Tibial artery (tissue), 4 donors: ENCODE measurements around the gene CDKN1A.
A peak's percentile ranks its signal among the peaks of the same experiment; 100 is the strongest.

Experiments used
- DNase-seq, 2 donors: peaks; one replicate each; pipeline ENCODE4 v3.0.0-alpha.2; 2019
- H3K27ac ChIP-seq, 2 donors: fragments of 200-600 bp; sonication (generic) in 1 of 2; 1 replicate in 1 of 2; 2 replicates in 1 of 2; pipeline ENCODE4 v1.5.1; 2018 to 2019; ENCODE audit warnings: mild to moderate bottlenecking in 1 of 2
- H3K27me3 ChIP-seq, 2 donors: fragments of 200-600 bp; sonication (generic) in 1 of 2; one replicate each; pipeline versions ENCODE4 v1.5.1 to v1.6.0; 2016 to 2019
- H3K36me3 ChIP-seq, 3 donors: fragments of 200-600 bp; sonication (generic) in 2 of 3; one replicate each; pipeline ENCODE4 v1.5.1; 2016 to 2019; ENCODE audit warnings: mild to moderate bottlenecking in 2 of 3
- H3K4me1 ChIP-seq, 4 donors: fragments of 200-600 bp; sonication (generic) in 2 of 4; 1 replicate in 3 of 4; 2 replicates in 1 of 4; pipeline ENCODE4 v1.5.1; 2016 to 2019
- H3K4me3 ChIP-seq, 2 donors: fragments of 200-600 bp; sonication (generic) in 1 of 2; 1 replicate in 1 of 2; 2 replicates in 1 of 2; pipeline ENCODE4 v1.5.1; 2018 to 2019; ENCODE audit warnings: mild to moderate bottlenecking in 2 of 2
- H3K9me3 ChIP-seq, 3 donors: fragments of 200-600 bp; sonication (generic) in 1 of 3; one replicate each; pipeline ENCODE4 v1.5.1; 2016 to 2019
- intact Hi-C: fragments of 100-400 bp; cut with DNase I; formaldehyde crosslinking; loops from one replicate; pipeline ENCODE4 v1.15.0; 2023; ENCODE audit warnings: low total_unique reads
- TF ChIP-seq, protein P1 (sequence below), 2 experiments: fragments of 200-600 bp in 1 of 2; fragments of 450-650 bp in 1 of 2; IDR thresholded peaks; one replicate each; pipeline ENCODE4 v1.5.1; 2017 to 2019; ENCODE audit warnings: antibody characterized with exemption in 2 of 2, mild to moderate bottlenecking in 1 of 2, moderate library complexity in 1 of 2

Gene CDKN1A

DNA sequence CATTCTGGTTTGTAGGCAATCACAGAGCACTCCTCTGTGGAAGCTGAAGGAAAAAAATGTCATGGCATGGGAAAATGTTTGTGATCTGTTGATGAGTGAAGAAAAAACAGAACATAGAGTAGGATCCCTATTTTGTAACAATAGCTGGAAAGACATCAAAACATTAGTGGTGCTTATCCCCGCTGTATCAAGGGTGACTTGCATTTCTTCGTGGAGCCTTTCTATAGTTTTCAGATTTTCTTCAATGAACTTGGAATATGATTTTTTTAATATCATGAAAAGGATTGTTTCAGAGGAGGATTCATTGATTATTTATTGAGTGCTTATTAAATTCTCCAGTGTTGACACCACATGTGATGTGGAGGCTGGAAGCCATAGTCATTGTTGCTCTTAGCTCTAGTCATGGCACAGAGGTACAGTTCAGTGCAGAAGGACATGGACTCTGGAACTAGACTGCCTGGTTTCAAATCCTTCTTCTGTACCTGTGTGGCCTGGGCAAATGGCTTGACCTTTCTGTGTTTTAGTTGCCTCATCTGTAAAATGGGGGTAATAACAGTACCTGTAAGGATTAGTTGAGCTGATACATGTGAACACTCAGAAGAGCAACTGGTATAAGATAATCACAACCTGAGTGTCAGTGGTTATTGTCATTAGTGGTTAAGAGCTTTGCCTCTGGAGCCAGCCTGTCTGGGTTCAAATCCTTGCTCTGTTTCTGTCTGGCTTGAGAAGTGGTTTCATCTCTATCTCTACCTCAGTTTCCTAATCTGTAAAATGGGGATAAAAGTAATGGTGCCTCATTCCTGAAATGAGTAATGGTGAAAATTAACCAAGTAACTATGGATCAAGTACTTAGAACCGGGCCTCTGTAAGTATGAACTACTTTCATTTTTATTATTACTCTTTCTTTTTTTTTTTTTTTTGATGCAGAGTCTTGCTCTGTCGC, 14.7 kb upstream of the CDKN1A start:
- TF ChIP-seq, protein P1, sequence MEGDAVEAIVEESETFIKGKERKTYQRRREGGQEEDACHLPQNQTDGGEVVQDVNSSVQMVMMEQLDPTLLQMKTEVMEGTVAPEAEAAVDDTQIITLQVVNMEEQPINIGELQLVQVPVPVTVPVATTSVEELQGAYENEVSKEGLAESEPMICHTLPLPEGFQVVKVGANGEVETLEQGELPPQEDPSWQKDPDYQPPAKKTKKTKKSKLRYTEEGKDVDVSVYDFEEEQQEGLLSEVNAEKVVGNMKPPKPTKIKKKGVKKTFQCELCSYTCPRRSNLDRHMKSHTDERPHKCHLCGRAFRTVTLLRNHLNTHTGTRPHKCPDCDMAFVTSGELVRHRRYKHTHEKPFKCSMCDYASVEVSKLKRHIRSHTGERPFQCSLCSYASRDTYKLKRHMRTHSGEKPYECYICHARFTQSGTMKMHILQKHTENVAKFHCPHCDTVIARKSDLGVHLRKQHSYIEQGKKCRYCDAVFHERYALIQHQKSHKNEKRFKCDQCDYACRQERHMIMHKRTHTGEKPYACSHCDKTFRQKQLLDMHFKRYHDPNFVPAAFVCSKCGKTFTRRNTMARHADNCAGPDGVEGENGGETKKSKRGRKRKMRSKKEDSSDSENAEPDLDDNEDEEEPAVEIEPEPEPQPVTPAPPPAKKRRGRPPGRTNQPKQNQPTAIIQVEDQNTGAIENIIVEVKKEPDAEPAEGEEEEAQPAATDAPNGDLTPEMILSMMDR (IDR thresholded peaks at IDR 0.05), result no peak

DNA sequence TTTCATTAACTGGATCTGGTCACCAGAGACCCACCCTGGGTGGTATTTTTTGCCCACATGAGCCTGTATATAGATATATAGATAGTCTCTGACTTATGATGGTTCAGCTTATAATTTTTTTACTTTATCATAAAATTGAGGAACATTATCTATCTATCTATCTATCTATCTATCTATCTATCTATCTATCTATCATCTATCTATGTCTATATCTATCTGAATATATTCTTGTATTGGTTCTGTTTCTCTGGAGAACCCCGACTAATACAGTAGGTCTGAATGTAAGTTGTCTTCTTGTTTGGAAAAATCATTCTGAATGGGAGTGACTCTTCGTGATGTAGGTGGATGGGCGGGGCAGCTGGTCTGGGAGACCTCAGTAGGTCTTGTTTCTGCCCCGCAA, 13.3 kb upstream of the CDKN1A start:
- H3K27me3 ChIP-seq, result peaks cover 0 to 13% of the 10 kb centered on the region in 2 donors
- no peaks in the 10 kb centered on the region for H3K9me3 ChIP-seq
- H3K36me3 ChIP-seq, result no peaks in the 10 kb centered on the region
- intact Hi-C loops, result no loop called here
- TF ChIP-seq, protein P1 (IDR thresholded peaks at IDR 0.05), result no peak
- peaks cover 0 to 24% (median 14%) of the 10 kb centered on the region in 4 donors for H3K4me1 ChIP-seq
- H3K4me3 ChIP-seq, result no peak overlapping the region
- DNase-seq, result no peak
- H3K27ac ChIP-seq, result no peak overlapping the region

More for the DNA sequence above, 14.7 kb upstream of the CDKN1A start:
- intact Hi-C loops, result no loop called here
- H3K4me1 ChIP-seq, result peaks cover 0 to 24% (median 14%) of the 10 kb centered on the region in 4 donors
- peaks cover 0 to 13% of the 10 kb centered on the region in 2 donors for H3K27me3 ChIP-seq
- H3K36me3 ChIP-seq, result no peaks in the 10 kb centered on the region
- no peak overlapping the region for H3K4me3 ChIP-seq
- H3K9me3 ChIP-seq, result no peaks in the 10 kb centered on the region
- DNase-seq, result no peak
- no peak overlapping the region for H3K27ac ChIP-seq

DNA sequence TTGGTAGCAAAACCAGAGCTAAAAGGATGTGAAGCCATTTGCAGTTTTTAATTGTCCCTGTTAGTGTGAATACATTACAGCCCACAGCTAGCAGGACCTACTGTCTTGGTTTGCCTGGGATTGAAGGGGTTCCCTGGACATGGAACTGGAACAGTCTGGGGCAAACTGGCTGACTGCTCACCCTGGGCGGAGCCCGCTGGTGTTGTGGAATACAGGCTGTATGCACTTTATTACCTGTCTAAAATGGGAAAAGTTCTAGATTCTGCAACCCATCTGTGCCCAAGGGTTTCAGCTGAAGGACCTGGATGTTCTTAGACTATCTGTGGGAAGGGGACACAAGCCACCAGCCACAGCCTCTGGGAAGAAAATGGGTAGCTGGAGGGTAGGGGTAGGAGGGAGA, 12.2 kb upstream of the CDKN1A start:
- intact Hi-C loops, result no loop called here
- TF ChIP-seq, protein P1 (IDR thresholded peaks at IDR 0.05), result no peak

DNA sequence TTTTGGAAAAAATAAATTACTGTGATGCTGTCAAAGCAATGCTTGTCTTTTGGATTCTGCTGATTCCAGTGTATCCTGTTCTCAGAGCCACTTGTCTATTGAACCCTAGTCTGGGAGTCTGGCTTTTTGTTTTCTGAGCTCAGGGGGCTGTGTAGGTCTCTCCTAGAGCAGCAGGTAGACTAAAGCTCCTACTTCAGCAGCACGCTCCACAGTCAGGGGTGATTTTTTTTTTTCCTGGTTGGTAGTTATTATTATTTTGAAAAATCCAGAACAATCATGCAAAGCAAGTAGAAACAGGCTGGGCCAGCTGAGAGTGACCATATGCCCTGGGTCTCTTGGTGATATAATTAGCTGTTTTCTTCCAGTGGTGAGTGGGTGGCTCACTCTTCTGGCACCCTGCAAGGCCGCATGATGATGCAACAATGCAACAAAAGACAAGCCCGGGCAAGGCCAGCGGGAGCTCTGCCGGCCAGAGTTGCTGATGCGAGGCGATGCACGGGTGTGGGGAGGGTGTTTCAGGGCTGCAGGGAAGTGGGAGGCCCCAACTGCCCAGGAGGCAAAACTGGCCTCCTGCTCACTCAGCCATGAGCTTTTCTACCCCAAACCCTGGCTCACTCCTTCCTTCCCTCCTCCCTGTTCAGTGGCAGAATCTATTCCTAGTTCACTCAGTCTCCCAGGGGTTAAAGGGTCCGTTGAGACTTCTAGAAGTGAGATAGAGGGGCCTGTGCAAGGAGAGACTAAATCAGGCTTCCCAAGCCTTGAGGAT, 11.5 kb upstream of the CDKN1A start:
- peak; percentile 85 to 89 for DNase-seq
- Histone ChIP-seq H3K27me3 (peaks cover 0 to 2% of the 10 kb centered on the region in 2 donors), H3K36me3 (no peaks in the 10 kb centered on the region), H3K4me1 (peaks cover 0 to 16% (median 10%) of the 10 kb centered on the region in 4 donors), H3K27ac (peak overlapping the region; percentile 4 to 14), H3K9me3 (no peaks in the 10 kb centered on the region), H3K4me3 (no peak overlapping the region)
- intact Hi-C loops, result no loop called here
- TF ChIP-seq, protein P1 (IDR thresholded peaks at IDR 0.05), result no peak

More for the DNA sequence above, 12.2 kb upstream of the CDKN1A start:
- Histone ChIP-seq H3K27ac (peak overlapping the region in 1 of 2 donors; percentile 12), H3K9me3 (no peaks in the 10 kb centered on the region), H3K4me3 (no peak overlapping the region), H3K4me1 (peaks cover 0 to 16% (median 10%) of the 10 kb centered on the region in 4 donors), H3K27me3 (peaks cover 0 to 7% of the 10 kb centered on the region in 2 donors), H3K36me3 (no peaks in the 10 kb centered on the region)
- DNase-seq, result no peak

DNA sequence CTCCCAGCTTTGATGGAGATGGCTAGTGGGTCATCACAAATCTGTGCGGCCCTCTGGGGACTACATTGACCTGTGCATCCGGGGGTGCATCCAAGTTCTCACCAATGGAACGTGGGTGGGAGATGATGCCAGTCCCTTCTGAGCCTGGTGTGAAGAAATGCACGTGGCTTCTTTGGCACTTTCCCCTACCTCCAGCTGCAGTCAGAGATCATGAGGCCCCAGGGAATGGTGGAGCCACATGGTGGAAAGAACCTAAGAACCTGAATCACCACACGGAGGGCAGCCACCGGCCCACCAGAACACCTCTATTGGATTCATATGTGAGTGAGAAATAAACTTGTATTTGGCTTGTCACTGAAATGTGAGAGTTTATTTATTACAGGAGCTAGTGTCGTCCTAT, 9.9 kb upstream of the CDKN1A start:
- no peaks in the 10 kb centered on the region for H3K9me3 ChIP-seq
- H3K27ac ChIP-seq, result no peak overlapping the region
- no peak for DNase-seq
- no peaks in the 10 kb centered on the region for H3K36me3 ChIP-seq
- peaks cover 0 to 2% of the 10 kb centered on the region in 2 donors for H3K27me3 ChIP-seq
- H3K4me1 ChIP-seq, result peaks cover 0 to 14% (median 7%) of the 10 kb centered on the region in 4 donors
- TF ChIP-seq, protein P1 (IDR thresholded peaks at IDR 0.05), result no peak
- intact Hi-C loops, result no loop called here
- no peak overlapping the region for H3K4me3 ChIP-seq
